Mononuclear cell (primary cell): ENCODE data around the gene TUBGCP4. TPM values are rescaled to one million over a fixed set of nuclear protein-coding genes. Genes with fewer than 3 reads are reported as not detected.

Experiments
- H3K27me3 ChIP-seq: 2 replicates; pipeline ENCODE4 v1.6.0; 2011; ENCODE audit warnings: low read length, control low read depth; ENCODE audit not compliant: insufficient read depth
- H3K4me1 ChIP-seq: 2 replicates; pipeline ENCODE4 v1.5.1; 2011; ENCODE audit warnings: mild to moderate bottlenecking, low read length, control low read depth; ENCODE audit not compliant: insufficient read depth
- H3K4me3 ChIP-seq: 2 replicates; pipeline ENCODE4 v1.5.1; 2011; ENCODE audit warnings: mild to moderate bottlenecking, low read length, moderate library complexity
- H3K9me3 ChIP-seq: 2 replicates; pipeline ENCODE4 v1.5.1; 2011; ENCODE audit warnings: low read depth, mild to moderate bottlenecking, control low read depth, low read length
- total RNA-seq: library from RNA; depleted of rRNA; stranded (reverse); fragments of >200 nt; gene quantifications from one replicate; pipeline ENCODE4 v1.2.3, GENCODE V29; 2012

The TUBGCP4 gene
- total RNA-seq, 1 donor, result 4.9 TPM

GRCh38 chr15:43420876-43421275 lies 50.0 kb downstream of the TUBGCP4 start:
- no peaks in the 10 kb centered on the region for H3K4me1 ChIP-seq
- no peaks in the 10 kb centered on the region for H3K9me3 ChIP-seq
- H3K27me3 ChIP-seq, result no peaks in the 10 kb centered on the region
- H3K4me3 ChIP-seq, result no peak overlapping the region

GRCh38 chr15:43423793-43424192 lies 52.9 kb downstream of the TUBGCP4 start:
- H3K27me3 ChIP-seq, result no peaks in the 10 kb centered on the region
- no peaks in the 10 kb centered on the region for H3K4me1 ChIP-seq
- H3K4me3 ChIP-seq, result no peak overlapping the region
- no peaks in the 10 kb centered on the region for H3K9me3 ChIP-seq

DNA sequence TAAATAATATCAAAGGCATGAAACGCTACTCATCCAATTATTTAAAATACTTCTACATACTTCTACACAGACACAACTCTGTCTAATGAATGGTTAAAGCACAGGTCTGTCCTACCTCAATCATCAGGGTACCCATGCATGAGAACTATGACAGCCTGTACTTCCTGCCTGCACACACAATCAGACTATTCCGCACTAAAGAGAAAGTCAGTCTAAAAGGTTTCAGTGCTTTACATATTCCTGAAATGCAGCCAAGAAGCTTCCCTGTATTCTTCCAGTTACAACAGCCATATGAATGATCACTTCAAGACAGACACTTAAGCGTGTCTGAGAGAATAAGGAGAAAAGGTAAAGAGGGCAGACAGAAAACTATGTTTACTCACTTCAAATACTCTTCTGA lies 58.8 kb downstream of the TUBGCP4 start:
- H3K4me1 ChIP-seq, result no peaks in the 10 kb centered on the region
- H3K9me3 ChIP-seq, result no peaks in the 10 kb centered on the region
- H3K4me3 ChIP-seq, result no peak overlapping the region
- no peaks in the 10 kb centered on the region for H3K27me3 ChIP-seq

GRCh38 chr15:43433165-43433564 lies 62.3 kb downstream of the TUBGCP4 start:
- H3K9me3 ChIP-seq, result no peaks in the 10 kb centered on the region
- no peaks in the 10 kb centered on the region for H3K4me1 ChIP-seq
- H3K4me3 ChIP-seq, result no peak overlapping the region
- no peaks in the 10 kb centered on the region for H3K27me3 ChIP-seq

- Histone ChIP-seq H3K4me1 (no peaks in the 10 kb centered on the region), H3K4me3 (no peak overlapping the region), H3K9me3 (no peaks in the 10 kb centered on the region), H3K27me3 (no peaks in the 10 kb centered on the region)
These were observed 62.9 kb downstream of the TUBGCP4 start for GRCh38 chr15:43433661-43434303.

GRCh38 chr15:43434446-43434845 lies 63.5 kb downstream of the TUBGCP4 start:
- no peaks in the 10 kb centered on the region for H3K4me1 ChIP-seq
- H3K4me3 ChIP-seq, result no peak overlapping the region
- no peaks in the 10 kb centered on the region for H3K9me3 ChIP-seq
- no peaks in the 10 kb centered on the region for H3K27me3 ChIP-seq

DNA sequence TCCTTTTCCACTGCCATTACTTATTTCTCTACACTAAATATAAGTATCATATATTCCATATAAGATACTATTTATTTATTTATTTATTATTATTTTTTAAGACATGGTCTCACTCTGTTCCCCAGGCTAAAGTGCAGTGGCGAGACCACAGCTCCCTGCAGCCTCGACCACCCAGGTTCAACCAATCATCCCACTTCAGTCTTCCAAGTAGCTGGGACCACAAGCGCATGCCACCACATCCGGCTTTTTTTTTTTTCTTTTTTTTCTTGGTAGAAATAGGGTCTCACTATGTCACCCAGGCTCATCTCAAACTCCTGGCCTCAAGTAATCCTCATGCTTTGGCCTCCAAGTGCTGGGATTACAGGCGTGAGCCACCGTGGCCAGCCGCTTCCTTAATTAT lies 65.5 kb downstream of the TUBGCP4 start:
- H3K27me3 ChIP-seq, result no peaks in the 10 kb centered on the region
- H3K4me1 ChIP-seq, result peaks cover 8% of the 10 kb centered on the region
- H3K9me3 ChIP-seq, result no peaks in the 10 kb centered on the region
- H3K4me3 ChIP-seq, result no peak overlapping the region

- no peaks in the 10 kb centered on the region for H3K27me3 ChIP-seq
- no peaks in the 10 kb centered on the region for H3K9me3 ChIP-seq
- peaks cover 8% of the 10 kb centered on the region for H3K4me1 ChIP-seq
- H3K4me3 ChIP-seq, result no peak overlapping the region
These were observed 68.4 kb downstream of the TUBGCP4 start for GRCh38 chr15:43439268-43439667.

DNA sequence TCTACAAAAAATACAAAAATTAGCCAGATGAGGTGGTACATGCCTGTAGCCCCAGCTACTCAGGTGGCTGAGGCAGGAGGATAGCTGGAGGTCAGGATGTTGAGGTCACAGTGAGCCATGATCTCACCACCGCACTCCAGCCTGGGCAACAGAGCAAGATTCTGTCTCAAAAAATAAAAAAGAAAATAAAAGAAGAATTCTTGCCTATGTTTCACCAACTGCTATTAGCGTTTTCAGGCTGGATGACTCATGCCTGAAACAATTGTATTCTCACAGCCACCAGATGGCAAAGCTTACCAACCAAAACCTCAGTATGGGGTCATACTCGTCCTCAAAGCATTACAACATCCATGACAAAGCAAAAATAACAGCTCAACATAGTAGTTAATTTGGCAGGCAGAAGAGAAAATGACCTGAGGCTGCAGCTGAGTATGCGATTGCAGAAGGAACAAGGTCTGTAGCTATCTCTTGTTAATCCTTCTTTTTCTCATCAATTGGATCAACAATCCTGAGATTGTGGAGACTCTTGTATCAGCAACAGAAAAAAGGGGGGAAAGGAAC lies 69.9 kb downstream of the TUBGCP4 start:
- Histone ChIP-seq H3K4me1 (peaks cover 8% of the 10 kb centered on the region), H3K27me3 (no peaks in the 10 kb centered on the region), H3K4me3 (no peak overlapping the region), H3K9me3 (no peaks in the 10 kb centered on the region)

DNA sequence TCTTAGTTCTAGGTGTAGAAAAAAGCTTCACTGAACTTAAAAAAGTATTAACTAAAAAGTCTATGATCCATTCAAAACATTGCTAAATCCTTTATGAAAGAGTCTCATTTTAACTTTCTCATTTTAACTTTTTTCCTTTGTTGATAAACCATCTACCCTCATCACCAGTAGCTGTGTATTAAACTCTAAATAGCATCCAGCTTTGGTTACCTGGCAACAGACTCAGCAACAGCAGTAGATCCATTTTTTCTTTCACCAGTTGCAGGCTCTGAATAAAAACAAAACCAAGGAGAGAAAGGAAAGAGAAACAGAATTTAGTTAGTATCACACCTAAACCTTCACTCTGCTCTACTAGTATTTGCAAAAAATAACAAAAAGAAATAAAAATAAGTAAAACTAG lies 70.4 kb downstream of the TUBGCP4 start:
- Histone ChIP-seq H3K9me3 (no peaks in the 10 kb centered on the region), H3K4me3 (no peak overlapping the region), H3K4me1 (peaks cover 8% of the 10 kb centered on the region), H3K27me3 (no peaks in the 10 kb centered on the region)

GRCh38 chr15:43446344-43446743 lies 75.4 kb downstream of the TUBGCP4 start:
- H3K4me1 ChIP-seq, result no peaks in the 10 kb centered on the region
- no peak overlapping the region for H3K4me3 ChIP-seq
- H3K9me3 ChIP-seq, result no peaks in the 10 kb centered on the region
- no peaks in the 10 kb centered on the region for H3K27me3 ChIP-seq

GRCh38 chr15:43449981-43450380 lies 79.1 kb downstream of the TUBGCP4 start:
- no peaks in the 10 kb centered on the region for H3K9me3 ChIP-seq
- no peak overlapping the region for H3K4me3 ChIP-seq

More at GRCh38 chr15:43449981-43450380, 79.1 kb downstream of the TUBGCP4 start:
- Histone ChIP-seq H3K27me3 (no peaks in the 10 kb centered on the region), H3K4me1 (no peaks in the 10 kb centered on the region)

Other genes starting within 250 kb of the TUBGCP4 start
- 28.8 TPM for gene TMEM62, start 237.5 kb upstream of the TUBGCP4 start, total RNA-seq
- gene CCNDBP1, start 185.7 kb upstream of the TUBGCP4 start, total RNA-seq, result 110 TPM
- 0.10 TPM for gene EPB42, start 150.1 kb upstream of the TUBGCP4 start, total RNA-seq
- not detected for gene TGM5, start 104.2 kb upstream of the TUBGCP4 start, total RNA-seq
- not detected for gene TGM7, start 68.8 kb upstream of the TUBGCP4 start, total RNA-seq
- 9.7 TPM for gene LCMT2, start 40.5 kb upstream of the TUBGCP4 start, total RNA-seq
- gene ZSCAN29, start 58 bp upstream of the TUBGCP4 start, total RNA-seq, result 8.6 TPM
- gene TP53BP1, start 122.1 kb downstream of the TUBGCP4 start, total RNA-seq, result 30.6 TPM
- 2.4 TPM for gene MAP1A, start 146.5 kb downstream of the TUBGCP4 start, total RNA-seq
- 9.9 TPM for gene PPIP5K1, start 219.1 kb downstream of the TUBGCP4 start, total RNA-seq
- gene CKMT1B, start 222.9 kb downstream of the TUBGCP4 start, total RNA-seq, result not detected
- gene STRC, start 247.7 kb downstream of the TUBGCP4 start, total RNA-seq, result 0.42 TPM